MCF 10A (cell line): Measurements from ENCODE around the gene SCD5. TPM values are rescaled to one million over a fixed set of nuclear protein-coding genes. Genes with fewer than 3 reads are reported as not detected.

Experiments used
- BruUV-seq: library from RNA; stranded (reverse); fragments of 400-500 nt; replicated peaks from 2 replicates; lab custom pipeline; 2021; lab: Mats Ljungman, UMichigan
- CTCF ChIA-PET: fragments of 300-600 bp; sonication (Branson Sonifier 250); formaldehyde crosslinking; extraction: SDS; loops from one replicate; lab custom pipeline; 2021; ENCODE audit warnings: antibody characterized with exemption, inconsistent platforms; lab: Yijun Ruan, JAX
- POLR2A ChIA-PET: fragments of 300-600, 350-650 bp; sonication (Branson Sonifier 250); formaldehyde crosslinking; extraction: SDS; loops from one replicate; lab custom pipeline; 2020; ENCODE audit warnings: antibody characterized with exemption, inconsistent platforms; lab: Yijun Ruan, JAX
- DNase-seq: peaks from one replicate; pipeline ENCODE4 v3.0.0-alpha.2; 2018; ENCODE audit not compliant: unreplicated experiment
- H3K27ac Mint-ChIP-seq: one replicate; pipeline ENCODE4 v1.8.0; 2022; ENCODE audit warnings: mild to moderate bottlenecking, low read depth, mixed read lengths; ENCODE audit not compliant: unreplicated experiment
- H3K27me3 Mint-ChIP-seq: one replicate; pipeline ENCODE4 v1.8.0; 2022; ENCODE audit warnings: mixed read lengths; ENCODE audit not compliant: insufficient read depth, unreplicated experiment
- H3K36me3 Mint-ChIP-seq: one replicate; pipeline ENCODE4 v1.8.0; 2022; ENCODE audit warnings: mild to moderate bottlenecking, moderate library complexity, mixed read lengths; ENCODE audit not compliant: insufficient read depth, unreplicated experiment
- H3K4me1 Mint-ChIP-seq: one replicate; pipeline ENCODE4 v1.8.0; 2022; ENCODE audit warnings: mixed read lengths; ENCODE audit not compliant: insufficient read depth, unreplicated experiment
- H3K4me3 Mint-ChIP-seq: one replicate; pipeline ENCODE4 v1.8.0; 2022; ENCODE audit warnings: mild to moderate bottlenecking, moderate library complexity, mixed read lengths; ENCODE audit not compliant: unreplicated experiment
- H3K9me3 Mint-ChIP-seq: one replicate; pipeline ENCODE4 v1.8.0; 2022; ENCODE audit warnings: mixed read lengths; ENCODE audit not compliant: unreplicated experiment
- CTCF ChIP-seq: fragments of 200-600 bp; IDR thresholded peaks from one replicate; pipeline ENCODE4 v1.8.0; 2022; ENCODE audit warnings: antibody characterized with exemption, mild to moderate bottlenecking; ENCODE audit not compliant: unreplicated experiment
- intact Hi-C: fragments of 100-400 bp; cut with micrococcal nuclease; formaldehyde crosslinking; loops from 2 replicates; pipeline ENCODE4 v1.14.1; 2022
- total RNA-seq: library from RNA; stranded (reverse); gene quantifications from 2 replicates; pipeline ENCODE4 v1.2.3, GENCODE V29; 2022

Gene SCD5
- total RNA-seq, 1 experiment from 2014 or later: 3.6 TPM

GRCh38 chr4:82811838-82812341, 13.3 kb upstream of the SCD5 start:
- CTCF ChIA-PET: interaction anchor here (0.6 to 1.6 kb wide), 3 partner anchors 41 to 359 kb away, joined by 3 to 5 read pairs (median 3); no protein-coding TSS in a partner anchor
- intact Hi-C loops: no loop called here
- no peak for DNase-seq
- no peaks in the 10 kb centered on the region for H3K4me1 Mint-ChIP-seq
- peaks cover 31% of the 10 kb centered on the region for H3K36me3 Mint-ChIP-seq
- no peaks in the 10 kb centered on the region for H3K9me3 Mint-ChIP-seq
- H3K27me3 Mint-ChIP-seq: no peaks in the 10 kb centered on the region
- POLR2A ChIA-PET: interaction anchor here (0.6 kb wide), 1 partner anchor 68 kb away, joined by 3 read pairs; no protein-coding TSS in a partner anchor
- TF ChIP-seq CTCF: no peak
- BruUV-seq: no TSS peak
- H3K27ac Mint-ChIP-seq: no peak overlapping the region
- H3K4me3 Mint-ChIP-seq: no peak overlapping the region

GRCh38 chr4:82811392-82811791, 12.8 kb upstream of the SCD5 start:
- POLR2A ChIA-PET: interaction anchor here (0.6 kb wide), 1 partner anchor 68 kb away, joined by 3 read pairs; no protein-coding TSS in a partner anchor
- no peaks in the 10 kb centered on the region for H3K4me1 Mint-ChIP-seq
- no peak for TF ChIP-seq CTCF
- no peak for DNase-seq
- no peak overlapping the region for H3K27ac Mint-ChIP-seq
- CTCF ChIA-PET: interaction anchor here (1.5 kb wide), 1 partner anchor 358 kb away, joined by 3 read pairs; no protein-coding TSS in a partner anchor
- no peaks in the 10 kb centered on the region for H3K9me3 Mint-ChIP-seq
- H3K27me3 Mint-ChIP-seq: no peaks in the 10 kb centered on the region
- H3K4me3 Mint-ChIP-seq: no peak overlapping the region
- intact Hi-C loops: no loop called here
- no TSS peak for BruUV-seq
- peaks cover 26% of the 10 kb centered on the region for H3K36me3 Mint-ChIP-seq

GRCh38 chr4:82810176-82810575, 11.6 kb upstream of the SCD5 start:
- H3K4me3 Mint-ChIP-seq: no peak overlapping the region
- POLR2A ChIA-PET: interaction anchor here (0.6 kb wide), 1 partner anchor 80 kb away, joined by 4 read pairs; no protein-coding TSS in a partner anchor
- H3K4me1 Mint-ChIP-seq: no peaks in the 10 kb centered on the region
- TF ChIP-seq CTCF: no peak
- intact Hi-C loops: no loop called here
- no peaks in the 10 kb centered on the region for H3K9me3 Mint-ChIP-seq
- DNase-seq: no peak
- CTCF ChIA-PET: interaction anchor here (0.6 kb wide), 1 partner anchor 64 kb away, joined by 4 read pairs; no protein-coding TSS in a partner anchor
- peaks cover 14% of the 10 kb centered on the region for H3K36me3 Mint-ChIP-seq
- BruUV-seq: no TSS peak
- no peaks in the 10 kb centered on the region for H3K27me3 Mint-ChIP-seq
- no peak overlapping the region for H3K27ac Mint-ChIP-seq

GRCh38 chr4:82809619-82810018, 11.0 kb upstream of the SCD5 start:
- no peak for DNase-seq
- intact Hi-C loops: no loop called here
- no peaks in the 10 kb centered on the region for H3K9me3 Mint-ChIP-seq
- H3K36me3 Mint-ChIP-seq: peaks cover 8% of the 10 kb centered on the region
- CTCF ChIA-PET: interaction anchor here (0.6 kb wide), 1 partner anchor 64 kb away, joined by 4 read pairs; no protein-coding TSS in a partner anchor
- H3K27me3 Mint-ChIP-seq: no peaks in the 10 kb centered on the region
- H3K27ac Mint-ChIP-seq: no peak overlapping the region
- TF ChIP-seq CTCF: no peak
- no TSS peak for BruUV-seq
- POLR2A ChIA-PET: interaction anchor here (0.6 to 1.1 kb wide), 2 partner anchors 29 to 79 kb away, joined by 3 to 4 read pairs; no protein-coding TSS in a partner anchor
- H3K4me3 Mint-ChIP-seq: no peak overlapping the region
- H3K4me1 Mint-ChIP-seq: no peaks in the 10 kb centered on the region
